Subcutaneous preadipocyte (primary cell): ENCODE measurements around the gene TMEM248. TPM values are rescaled to one million over a fixed set of nuclear protein-coding genes. Genes with fewer than 3 reads are reported as not detected.

Source experiments
- small RNA-seq: library from RNA; depleted of rRNA; stranded (forward); fragments of <200 nt; gene quantifications from one replicate; pipeline ENCODE3, GENCODE V24; 2012
- total RNA-seq: library from RNA; depleted of rRNA; stranded (reverse); fragments of >200 nt; gene quantifications from 2 replicates; pipeline ENCODE4 v1.2.3, GENCODE V29; 2012

The TMEM248 gene
- total RNA-seq: 102 and 117 TPM in 2 replicates

GRCh38 chr7:66920769-66921395, at the start of gene TMEM248:
Gene TMEM248 (plus strand): TSS chr7:66921225. CDS start chr7:66941866, 20,641 bp downstream.

GRCh38 chr7:66995050-66995776, 74.2 kb downstream of the TMEM248 start, which contains the start of gene SBDS:
Gene SBDS (minus strand): TSS chr7:66995586. CDS start chr7:66995417, 169 bp downstream.

GRCh38 chr7:66996444-66997191, 75.6 kb downstream of the TMEM248 start, which contains the start of gene TYW1:
Gene TYW1 (plus strand): TSS chr7:66996833. CDS start chr7:66996979, 146 bp downstream.

Small RNA genes lying within 50 kb of the gene (small RNA-seq; reads per million reads assigned to genes)
- not detected for gene RF00017
- not detected for gene RN7SL43P
- not detected for gene RNU6-1254P

Other genes starting within 250 kb of the TMEM248 start
- gene RABGEF1, start 180.5 kb upstream of the TMEM248 start, total RNA-seq: 46.7 and 67.2 TPM in 2 replicates
- 53.3 and 54.2 TPM in 2 replicates for gene SBDS, start 74.4 kb downstream of the TMEM248 start, total RNA-seq
- gene TYW1, start 75.6 kb downstream of the TMEM248 start, total RNA-seq: 12.5 and 13.7 TPM in 2 replicates